ENCODE results near the gene PHC2. TPM values are rescaled to one million over a fixed set of nuclear protein-coding genes. Genes with fewer than 3 reads are reported as not detected.

The PHC2 gene
- total RNA-seq, result 100 to 1,000 TPM; 109 to 214 (median 150) TPM

GRCh38 chr1:33430692-33431593, at the start of gene PHC2:
PHC2 (minus strand) TSS chr1:33431095; CDS start chr1:33375539, 55,556 bp downstream.
- DNase-seq (ENCODE audit: low spot score), result peak; percentile 96
- peak; percentile 91 for ATAC-seq (ENCODE audit: low FRiP score)
- TF ChIP-seq CTCF (IDR thresholded peaks at IDR 0.05), result no peak

- no peak for ATAC-seq (ENCODE audit: low FRiP score)
- DNase-seq (ENCODE audit: low spot score), result no peak
- no peak for TF ChIP-seq CTCF (IDR thresholded peaks at IDR 0.05)
These were observed 46.6 kb upstream of the PHC2 start for GRCh38 chr1:33477451-33477850.

- ATAC-seq (ENCODE audit: low FRiP score), result no peak
- no peak for TF ChIP-seq CTCF (IDR thresholded peaks at IDR 0.05)
- DNase-seq (ENCODE audit: low spot score), result no peak
These were observed 43.0 kb upstream of the PHC2 start for GRCh38 chr1:33473900-33474299.

DNA sequence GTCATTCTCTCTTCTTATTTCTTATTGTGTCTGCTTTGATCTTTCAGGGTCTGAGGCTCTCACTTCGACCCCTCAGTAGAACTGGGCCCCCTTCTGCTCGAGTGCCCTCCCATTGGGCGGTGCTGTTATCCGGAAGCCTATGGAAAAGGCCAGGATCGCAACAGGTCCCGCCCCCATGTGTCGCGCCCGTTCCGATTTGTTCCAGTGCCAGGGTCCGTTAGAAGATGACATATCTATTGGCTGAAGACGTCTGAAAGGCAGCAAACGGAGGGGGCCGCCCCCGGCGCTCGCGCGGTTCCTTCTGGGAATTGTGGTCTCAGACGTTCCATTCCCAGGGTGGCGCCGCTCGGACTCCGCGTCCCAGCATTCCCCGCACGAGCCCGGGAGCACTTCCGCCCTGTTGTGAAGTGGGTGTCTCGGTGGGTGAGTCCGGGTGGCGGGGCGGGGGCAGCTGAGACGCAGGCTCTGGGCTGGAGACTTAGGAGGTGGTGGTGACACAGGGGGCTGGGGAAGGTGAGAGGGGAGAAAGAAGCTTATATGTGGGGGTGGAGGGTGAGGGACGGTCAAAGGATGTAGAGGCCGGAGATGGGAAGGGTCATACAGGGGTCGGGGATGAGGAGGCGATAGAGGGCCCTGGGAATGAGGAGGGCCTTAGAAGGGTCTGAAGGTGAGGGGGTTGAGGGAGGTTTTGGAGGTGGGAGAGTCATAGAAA, 41.5 kb upstream of the PHC2 start, which contains the start of gene ZSCAN20:
ZSCAN20 (plus strand) TSS at position 377 of the 712 bp plus-strand sequence. CDS start 6,644 bp downstream, outside the sequence.
- DNase-seq (ENCODE audit: low spot score), result peak; percentile 76
- no peak for TF ChIP-seq CTCF (IDR thresholded peaks at IDR 0.05)
- peak; percentile 98 for ATAC-seq (ENCODE audit: low FRiP score)

DNA sequence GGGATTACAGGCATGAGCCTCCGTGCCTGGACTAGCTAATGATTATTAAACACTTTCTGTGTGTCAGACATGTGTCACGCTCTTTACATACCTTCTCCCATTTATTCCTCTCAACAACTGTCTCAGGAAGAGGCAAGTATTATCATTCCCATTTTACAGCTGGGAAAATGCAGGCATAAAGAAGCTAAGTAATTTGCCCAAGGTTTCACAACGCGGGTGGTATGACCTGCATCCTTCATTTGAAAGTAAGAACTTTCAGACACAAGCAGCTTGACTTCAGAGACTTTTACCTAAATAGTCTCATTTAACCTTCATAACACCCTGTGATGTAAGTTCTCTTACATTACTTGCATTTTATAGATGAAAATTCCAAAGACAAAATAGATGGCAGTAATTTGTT, 40.5 kb upstream of the PHC2 start:
- no peak for ATAC-seq (ENCODE audit: low FRiP score)
- no peak for DNase-seq (ENCODE audit: low spot score)
- no peak for TF ChIP-seq CTCF (IDR thresholded peaks at IDR 0.05)

DNA sequence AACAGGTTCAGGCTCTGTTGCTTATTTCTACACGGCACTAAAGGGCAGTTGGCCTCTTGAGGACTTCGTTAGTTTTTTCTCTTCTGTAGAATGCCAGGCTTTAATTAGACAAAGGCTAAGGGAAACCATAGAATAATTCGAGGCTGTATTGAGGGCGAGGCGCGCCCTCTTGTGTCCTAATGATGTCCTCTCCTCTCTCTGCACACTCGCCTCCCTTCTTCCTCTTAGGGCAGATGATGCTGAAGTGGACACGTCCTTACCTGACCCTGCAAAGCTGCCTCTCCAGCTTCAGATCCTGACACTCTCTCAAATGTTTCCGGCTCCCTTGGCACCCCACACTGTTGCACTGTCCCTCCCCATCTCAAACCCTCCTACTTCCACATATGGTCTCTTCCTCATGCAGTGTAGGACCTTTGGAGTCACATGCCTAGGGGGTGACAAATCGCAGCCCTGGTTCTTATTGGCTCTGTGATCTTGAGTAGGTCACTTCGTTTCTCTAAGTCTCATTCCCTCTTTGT, 39.7 kb upstream of the PHC2 start:
- peak in 1 of 3 donors; percentile 38 for TF ChIP-seq CTCF (IDR thresholded peaks at IDR 0.05)
- ATAC-seq (ENCODE audit: low FRiP score) (peak; percentile 75), DNase-seq (ENCODE audit: low spot score) (peak; percentile 64)

All from omental fat pad (tissue), 4 donors.